Breast epithelium (tissue), 3 donors: ENCODE data around the gene STIM1.

Experiments used
- POLR2A ChIP-seq: fragments of 450-650 bp; IDR thresholded peaks from one replicate; pipeline ENCODE4 v1.6.1; 2016; ENCODE audit warnings: antibody characterized with exemption, mild to moderate bottlenecking, moderate library complexity
- POLR2AphosphoS5 ChIP-seq, 3 donors: sonication (generic); formaldehyde crosslinking; IDR thresholded peaks; one replicate each; pipeline ENCODE4 v1.6.1; 2017; ENCODE audit warnings: antibody characterized with exemption in 3 of 3
- TF ChIP-seq, protein P1 (sequence below), 3 donors: fragments of 450-650 bp; IDR thresholded peaks; one replicate each; pipeline ENCODE4 v1.5.1; 2016 to 2017; ENCODE audit warnings: antibody characterized with exemption in 3 of 3, mild to moderate bottlenecking in 3 of 3, moderate library complexity in 3 of 3

DNA sequence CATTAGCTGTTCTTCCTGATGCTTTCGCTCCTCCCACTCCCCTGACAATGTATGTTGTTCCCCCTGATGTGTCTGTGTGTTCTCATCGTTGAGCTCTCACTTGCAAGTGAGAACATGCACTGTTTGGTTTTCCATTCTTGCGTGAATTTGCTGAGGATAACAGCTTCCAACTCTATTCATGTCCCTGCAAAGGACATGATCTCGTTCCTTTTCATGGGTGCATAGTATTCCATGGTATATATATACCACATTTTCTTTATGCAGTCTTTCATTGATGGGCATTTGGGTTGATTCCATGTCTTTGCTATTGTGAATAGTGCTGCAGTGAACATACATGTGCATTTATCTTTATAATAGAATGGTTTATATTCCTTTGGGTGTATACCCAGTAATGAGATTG, 180.5 kb downstream of the STIM1 start:
- no peak for TF ChIP-seq POLR2A
- TF ChIP-seq, protein P1, sequence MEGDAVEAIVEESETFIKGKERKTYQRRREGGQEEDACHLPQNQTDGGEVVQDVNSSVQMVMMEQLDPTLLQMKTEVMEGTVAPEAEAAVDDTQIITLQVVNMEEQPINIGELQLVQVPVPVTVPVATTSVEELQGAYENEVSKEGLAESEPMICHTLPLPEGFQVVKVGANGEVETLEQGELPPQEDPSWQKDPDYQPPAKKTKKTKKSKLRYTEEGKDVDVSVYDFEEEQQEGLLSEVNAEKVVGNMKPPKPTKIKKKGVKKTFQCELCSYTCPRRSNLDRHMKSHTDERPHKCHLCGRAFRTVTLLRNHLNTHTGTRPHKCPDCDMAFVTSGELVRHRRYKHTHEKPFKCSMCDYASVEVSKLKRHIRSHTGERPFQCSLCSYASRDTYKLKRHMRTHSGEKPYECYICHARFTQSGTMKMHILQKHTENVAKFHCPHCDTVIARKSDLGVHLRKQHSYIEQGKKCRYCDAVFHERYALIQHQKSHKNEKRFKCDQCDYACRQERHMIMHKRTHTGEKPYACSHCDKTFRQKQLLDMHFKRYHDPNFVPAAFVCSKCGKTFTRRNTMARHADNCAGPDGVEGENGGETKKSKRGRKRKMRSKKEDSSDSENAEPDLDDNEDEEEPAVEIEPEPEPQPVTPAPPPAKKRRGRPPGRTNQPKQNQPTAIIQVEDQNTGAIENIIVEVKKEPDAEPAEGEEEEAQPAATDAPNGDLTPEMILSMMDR (IDR thresholded peaks at IDR 0.05): no peak
- no peak for TF ChIP-seq POLR2AphosphoS5 (IDR thresholded peaks at IDR 0.05)
